B cell (primary cell): ENCODE measurements around the gene GPR35.

Experiments
- EZH2 ChIP-seq: IDR thresholded peaks from 2 replicates; pipeline ENCODE4 v1.6.1; 2012; ENCODE audit warnings: borderline replicate concordance, low read depth, mild to moderate bottlenecking, moderate library complexity, low read length; ENCODE audit not compliant: insufficient read depth, poor library complexity, severe bottlenecking
- TF ChIP-seq, protein P1 (sequence below): fragments of 200-600 bp; IDR thresholded peaks from one replicate; pipeline ENCODE4 v1.8.0; 2022; ENCODE audit warnings: antibody characterized with exemption, mild to moderate bottlenecking

DNA sequence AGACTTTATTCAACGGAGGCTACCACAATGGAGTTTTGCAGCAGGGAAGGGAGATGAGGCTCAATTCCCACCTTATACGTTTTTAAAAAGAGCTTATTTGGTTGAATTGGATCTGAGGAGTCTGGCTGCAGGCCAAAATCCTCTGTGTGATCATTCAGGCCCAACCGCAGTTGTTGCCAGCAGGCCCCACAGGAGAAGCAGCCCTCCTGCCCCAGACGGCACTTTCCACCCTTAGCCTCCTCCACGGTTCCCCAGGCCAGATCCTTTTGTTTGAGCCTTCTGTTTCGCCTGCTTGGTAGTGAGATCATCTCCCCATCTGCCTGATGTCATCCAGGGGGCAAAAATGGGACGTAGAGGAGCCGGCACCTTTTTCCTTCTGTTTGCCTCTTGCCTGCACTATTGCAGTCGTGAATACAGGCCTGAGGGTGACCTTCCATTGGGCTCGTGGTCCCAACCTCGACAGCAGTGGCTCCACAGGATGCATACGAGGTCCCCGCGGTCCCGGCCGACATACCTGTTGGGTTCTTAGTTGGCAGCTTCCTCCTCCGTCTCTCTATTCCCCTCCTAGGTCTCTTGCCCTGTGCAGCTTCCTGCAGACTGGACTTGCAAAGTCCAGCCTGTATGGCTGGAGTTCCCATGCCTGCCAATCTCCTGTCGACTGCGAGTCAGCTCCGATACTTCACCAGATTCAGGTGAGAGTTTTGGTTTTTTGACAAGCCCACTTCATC lies 9.3 kb upstream of the GPR35 start:
- TF ChIP-seq, protein P1, sequence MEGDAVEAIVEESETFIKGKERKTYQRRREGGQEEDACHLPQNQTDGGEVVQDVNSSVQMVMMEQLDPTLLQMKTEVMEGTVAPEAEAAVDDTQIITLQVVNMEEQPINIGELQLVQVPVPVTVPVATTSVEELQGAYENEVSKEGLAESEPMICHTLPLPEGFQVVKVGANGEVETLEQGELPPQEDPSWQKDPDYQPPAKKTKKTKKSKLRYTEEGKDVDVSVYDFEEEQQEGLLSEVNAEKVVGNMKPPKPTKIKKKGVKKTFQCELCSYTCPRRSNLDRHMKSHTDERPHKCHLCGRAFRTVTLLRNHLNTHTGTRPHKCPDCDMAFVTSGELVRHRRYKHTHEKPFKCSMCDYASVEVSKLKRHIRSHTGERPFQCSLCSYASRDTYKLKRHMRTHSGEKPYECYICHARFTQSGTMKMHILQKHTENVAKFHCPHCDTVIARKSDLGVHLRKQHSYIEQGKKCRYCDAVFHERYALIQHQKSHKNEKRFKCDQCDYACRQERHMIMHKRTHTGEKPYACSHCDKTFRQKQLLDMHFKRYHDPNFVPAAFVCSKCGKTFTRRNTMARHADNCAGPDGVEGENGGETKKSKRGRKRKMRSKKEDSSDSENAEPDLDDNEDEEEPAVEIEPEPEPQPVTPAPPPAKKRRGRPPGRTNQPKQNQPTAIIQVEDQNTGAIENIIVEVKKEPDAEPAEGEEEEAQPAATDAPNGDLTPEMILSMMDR, result no peak
- no peak for TF ChIP-seq EZH2
